ENCODE results near the gene SCYGR6. TPM values are rescaled to one million over a fixed set of nuclear protein-coding genes. Genes with fewer than 3 reads are reported as not detected.

The SCYGR6 gene
- total RNA-seq, 1 donor from 2014 or later = not detected

DNA sequence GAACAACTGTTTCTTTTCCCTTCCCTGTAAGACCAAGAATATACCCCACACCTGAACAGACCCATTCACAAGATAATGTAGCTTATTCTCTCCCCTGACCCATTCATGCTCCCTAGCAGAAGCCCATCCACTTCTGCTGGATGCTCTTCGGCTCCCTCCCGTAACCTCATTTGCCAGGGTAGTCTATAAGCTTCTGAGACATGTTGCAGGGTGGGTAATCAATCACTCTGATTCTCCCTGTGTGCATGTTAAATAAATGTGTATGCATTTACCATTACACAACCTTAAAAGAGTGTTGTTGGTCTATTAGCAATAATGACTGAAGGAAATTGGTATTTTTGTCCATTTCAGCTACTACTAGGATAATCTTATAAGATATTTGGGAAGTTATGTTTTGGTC lies 8.1 kb downstream of the SCYGR6 start:
- Histone ChIP-seq H3K4me1 (ENCODE audit: control insufficient read depth in 3 of 3, insufficient read depth in 3 of 3, low read length in 3 of 3) (no peaks in the 10 kb centered on the region), H3K27ac (ENCODE audit: low read depth, low read length) (no peak overlapping the region), H3K27me3 (ENCODE audit: control insufficient read depth in 3 of 3, insufficient read depth in 3 of 3, low read length in 3 of 3) (peaks cover 0 to 7% (median 4%) of the 10 kb centered on the region in 3 donors), H3K36me3 (ENCODE audit: control insufficient read depth in 3 of 3, insufficient read depth in 3 of 3, low read length in 3 of 3) (no peaks in the 10 kb centered on the region), H3K4me3 (ENCODE audit: low read length in 3 of 3) (no peak overlapping the region), H3K9me3 (ENCODE audit: control insufficient read depth in 3 of 3, low read length in 3 of 3) (no peaks in the 10 kb centered on the region), H3K9ac (ENCODE audit: low read depth in 1 of 3, low read length in 3 of 3) (no peak overlapping the region)

DNA sequence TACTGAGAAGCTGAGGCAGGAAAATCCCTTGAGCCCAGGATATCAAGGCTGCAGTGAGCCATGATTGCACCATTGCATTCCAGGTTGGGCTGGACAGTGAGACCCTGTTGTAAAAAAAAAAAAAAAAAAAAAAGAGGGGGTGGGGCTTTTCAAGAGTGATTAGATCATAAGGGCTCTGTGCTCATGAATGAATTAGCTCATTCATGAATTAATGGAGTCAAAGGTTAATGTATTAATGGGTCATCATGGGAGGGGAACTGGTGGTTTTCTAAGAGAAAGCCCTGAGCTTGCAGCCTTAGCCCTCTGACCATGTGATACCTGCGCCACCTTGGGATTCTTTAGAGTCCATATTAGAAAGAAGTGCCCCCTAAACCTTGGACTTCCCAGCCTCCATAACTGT lies 11.3 kb downstream of the SCYGR6 start:
- Histone ChIP-seq H3K36me3 (ENCODE audit: control insufficient read depth in 3 of 3, insufficient read depth in 3 of 3, low read length in 3 of 3) (no peaks in the 10 kb centered on the region), H3K27ac (ENCODE audit: low read depth, low read length) (no peak overlapping the region), H3K4me1 (ENCODE audit: control insufficient read depth in 3 of 3, insufficient read depth in 3 of 3, low read length in 3 of 3) (no peaks in the 10 kb centered on the region), H3K27me3 (ENCODE audit: control insufficient read depth in 3 of 3, insufficient read depth in 3 of 3, low read length in 3 of 3) (peaks cover 0 to 4% (median 3%) of the 10 kb centered on the region in 3 donors), H3K9ac (ENCODE audit: low read depth in 1 of 3, low read length in 3 of 3) (no peak overlapping the region), H3K4me3 (ENCODE audit: low read length in 3 of 3) (no peak overlapping the region), H3K9me3 (ENCODE audit: control insufficient read depth in 3 of 3, low read length in 3 of 3) (no peaks in the 10 kb centered on the region)

DNA sequence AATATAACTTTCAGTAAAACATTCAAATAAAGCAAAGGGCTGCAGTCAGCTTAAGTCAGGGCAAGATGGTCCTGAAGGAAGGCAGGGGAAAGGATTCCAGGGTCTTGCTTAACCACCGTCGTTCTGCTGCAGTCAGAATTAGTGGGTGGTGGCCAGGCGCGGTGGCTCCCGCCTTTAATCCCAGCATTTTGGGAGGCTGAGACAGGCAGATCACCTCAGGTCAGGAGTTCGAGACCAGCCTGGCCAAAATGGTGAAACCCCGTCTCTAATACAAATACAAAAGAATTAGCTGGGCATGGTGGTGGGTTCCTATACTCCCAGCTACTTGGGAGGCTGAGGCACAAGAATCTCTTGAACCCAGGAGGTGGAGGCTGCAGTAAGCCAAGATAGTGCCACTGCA lies 13.6 kb downstream of the SCYGR6 start:
- no peaks in the 10 kb centered on the region for H3K9me3 ChIP-seq (ENCODE audit: control insufficient read depth in 3 of 3, low read length in 3 of 3)
- H3K9ac ChIP-seq (ENCODE audit: low read depth in 1 of 3, low read length in 3 of 3) = no peak overlapping the region
- H3K36me3 ChIP-seq (ENCODE audit: control insufficient read depth in 3 of 3, insufficient read depth in 3 of 3, low read length in 3 of 3) = no peaks in the 10 kb centered on the region
- H3K27ac ChIP-seq (ENCODE audit: low read depth, low read length) = no peak overlapping the region
- H3K27me3 ChIP-seq (ENCODE audit: control insufficient read depth in 3 of 3, insufficient read depth in 3 of 3, low read length in 3 of 3) = no peaks in the 10 kb centered on the region
- H3K4me3 ChIP-seq (ENCODE audit: low read length in 3 of 3) = no peak overlapping the region
- no peaks in the 10 kb centered on the region for H3K4me1 ChIP-seq (ENCODE audit: control insufficient read depth in 3 of 3, insufficient read depth in 3 of 3, low read length in 3 of 3)

DNA sequence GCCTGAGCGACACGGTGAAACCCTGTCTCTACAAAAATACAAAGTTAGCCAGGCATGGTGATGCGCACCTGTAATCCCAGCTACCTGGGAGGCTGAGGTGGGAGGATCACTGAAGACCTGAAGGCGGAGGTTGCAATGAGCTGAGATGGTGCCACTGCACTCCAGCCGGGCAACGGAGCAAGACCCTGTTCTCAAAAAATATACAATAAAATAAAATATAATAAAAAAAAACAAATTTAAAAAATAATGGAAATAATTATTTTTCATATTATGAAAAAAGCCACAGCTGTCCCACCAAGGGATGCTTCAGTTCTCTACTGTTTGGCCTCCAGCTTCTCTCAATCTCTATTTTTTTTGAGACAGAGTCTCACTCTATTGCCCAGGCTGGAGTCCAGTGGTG lies 17.2 kb downstream of the SCYGR6 start:
- peaks cover 0 to 2% (median 0%) of the 10 kb centered on the region in 3 donors for H3K4me1 ChIP-seq (ENCODE audit: control insufficient read depth in 3 of 3, insufficient read depth in 3 of 3, low read length in 3 of 3)
- H3K27me3 ChIP-seq (ENCODE audit: control insufficient read depth in 3 of 3, insufficient read depth in 3 of 3, low read length in 3 of 3) = no peaks in the 10 kb centered on the region
- no peaks in the 10 kb centered on the region for H3K9me3 ChIP-seq (ENCODE audit: control insufficient read depth in 3 of 3, low read length in 3 of 3)
- no peaks in the 10 kb centered on the region for H3K36me3 ChIP-seq (ENCODE audit: control insufficient read depth in 3 of 3, insufficient read depth in 3 of 3, low read length in 3 of 3)
- H3K27ac ChIP-seq (ENCODE audit: low read depth, low read length) = no peak overlapping the region
- no peak overlapping the region for H3K4me3 ChIP-seq (ENCODE audit: low read length in 3 of 3)
- no peak overlapping the region for H3K9ac ChIP-seq (ENCODE audit: low read depth in 1 of 3, low read length in 3 of 3)

DNA sequence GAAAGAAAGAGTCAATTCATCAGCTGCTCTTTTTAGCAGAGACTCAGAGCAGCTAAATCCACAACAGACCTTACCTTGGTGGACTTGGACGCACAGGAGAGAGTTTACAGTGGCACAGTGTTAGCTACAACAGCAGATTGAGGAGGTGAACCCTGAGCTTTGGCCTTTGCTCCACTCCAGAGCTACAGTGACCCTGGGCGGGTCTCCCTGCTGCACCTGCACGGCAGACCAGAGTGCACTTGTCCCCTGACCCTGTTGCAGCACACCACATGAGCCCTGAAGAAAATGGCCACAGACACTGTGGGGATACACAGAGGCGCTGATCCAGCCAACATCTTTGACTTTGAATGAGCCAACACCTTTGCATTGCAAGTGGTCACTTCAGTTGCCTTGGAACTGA lies 17.7 kb downstream of the SCYGR6 start:
- Histone ChIP-seq H3K9me3 (ENCODE audit: control insufficient read depth in 3 of 3, low read length in 3 of 3) (peaks cover 0 to 3% (median 0%) of the 10 kb centered on the region in 3 donors), H3K27ac (ENCODE audit: low read depth, low read length) (no peak overlapping the region), H3K4me1 (ENCODE audit: control insufficient read depth in 3 of 3, insufficient read depth in 3 of 3, low read length in 3 of 3) (peaks cover 0 to 2% (median 0%) of the 10 kb centered on the region in 3 donors), H3K9ac (ENCODE audit: low read depth in 1 of 3, low read length in 3 of 3) (no peak overlapping the region), H3K36me3 (ENCODE audit: control insufficient read depth in 3 of 3, insufficient read depth in 3 of 3, low read length in 3 of 3) (no peaks in the 10 kb centered on the region), H3K27me3 (ENCODE audit: control insufficient read depth in 3 of 3, insufficient read depth in 3 of 3, low read length in 3 of 3) (no peaks in the 10 kb centered on the region), H3K4me3 (ENCODE audit: low read length in 3 of 3) (no peak overlapping the region)

DNA sequence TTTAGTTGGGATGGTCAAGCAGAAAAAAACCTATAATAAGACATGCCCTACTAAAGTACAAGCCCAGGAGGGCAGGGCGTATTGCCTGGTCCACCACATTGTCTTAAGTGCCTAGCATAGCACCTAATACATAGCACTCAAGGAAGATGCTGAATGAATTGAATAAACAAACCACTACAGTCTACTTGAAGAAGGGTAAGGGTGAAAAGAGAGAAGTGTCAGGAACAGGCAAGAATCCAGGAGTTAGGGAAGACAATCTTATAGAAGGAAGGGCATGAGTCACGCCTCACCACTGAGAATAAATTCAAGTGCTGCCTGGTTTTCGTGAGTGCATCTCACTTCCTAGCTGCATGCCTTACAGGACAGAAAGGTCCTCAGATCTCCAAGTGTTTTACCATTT lies 20.6 kb downstream of the SCYGR6 start:
- Histone ChIP-seq H3K4me3 (ENCODE audit: low read length in 3 of 3) (no peak overlapping the region), H3K9me3 (ENCODE audit: control insufficient read depth in 3 of 3, low read length in 3 of 3) (peaks cover 0 to 3% (median 0%) of the 10 kb centered on the region in 3 donors), H3K27me3 (ENCODE audit: control insufficient read depth in 3 of 3, insufficient read depth in 3 of 3, low read length in 3 of 3) (no peaks in the 10 kb centered on the region), H3K36me3 (ENCODE audit: control insufficient read depth in 3 of 3, insufficient read depth in 3 of 3, low read length in 3 of 3) (no peaks in the 10 kb centered on the region), H3K9ac (ENCODE audit: low read depth in 1 of 3, low read length in 3 of 3) (no peak overlapping the region), H3K4me1 (ENCODE audit: control insufficient read depth in 3 of 3, insufficient read depth in 3 of 3, low read length in 3 of 3) (peaks cover 0 to 2% (median 0%) of the 10 kb centered on the region in 3 donors), H3K27ac (ENCODE audit: low read depth, low read length) (no peak overlapping the region)

DNA sequence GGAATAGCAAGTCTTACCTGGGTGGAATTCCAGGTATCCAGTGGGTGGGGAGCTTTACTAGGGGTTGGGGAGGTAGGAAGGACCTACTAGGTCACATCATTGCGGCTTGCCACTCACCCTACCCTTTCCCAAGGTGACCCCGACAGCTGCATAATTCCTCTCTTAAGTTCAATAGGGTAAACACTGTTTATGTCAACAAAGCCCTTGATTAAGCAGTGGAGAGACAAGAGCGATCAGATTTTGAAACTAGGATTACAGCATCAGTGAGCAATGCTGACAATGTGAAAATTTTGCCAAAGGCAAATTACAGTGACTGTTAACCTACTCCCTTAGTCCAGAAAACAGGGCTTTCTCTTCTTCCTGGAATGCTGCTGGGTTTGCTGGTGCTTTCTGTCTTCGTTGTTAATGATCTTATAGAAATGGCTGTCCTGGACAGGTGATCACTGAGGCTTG lies 21.3 kb downstream of the SCYGR6 start:
- H3K4me3 ChIP-seq (ENCODE audit: low read length in 3 of 3) = no peak overlapping the region
- no peaks in the 10 kb centered on the region for H3K27me3 ChIP-seq (ENCODE audit: control insufficient read depth in 3 of 3, insufficient read depth in 3 of 3, low read length in 3 of 3)
- peaks cover 0 to 3% (median 0%) of the 10 kb centered on the region in 3 donors for H3K9me3 ChIP-seq (ENCODE audit: control insufficient read depth in 3 of 3, low read length in 3 of 3)
- no peaks in the 10 kb centered on the region for H3K36me3 ChIP-seq (ENCODE audit: control insufficient read depth in 3 of 3, insufficient read depth in 3 of 3, low read length in 3 of 3)
- peaks cover 0 to 2% (median 0%) of the 10 kb centered on the region in 3 donors for H3K4me1 ChIP-seq (ENCODE audit: control insufficient read depth in 3 of 3, insufficient read depth in 3 of 3, low read length in 3 of 3)
- no peak overlapping the region for H3K27ac ChIP-seq (ENCODE audit: low read depth, low read length)
- H3K9ac ChIP-seq (ENCODE audit: low read depth in 1 of 3, low read length in 3 of 3) = no peak overlapping the region

DNA sequence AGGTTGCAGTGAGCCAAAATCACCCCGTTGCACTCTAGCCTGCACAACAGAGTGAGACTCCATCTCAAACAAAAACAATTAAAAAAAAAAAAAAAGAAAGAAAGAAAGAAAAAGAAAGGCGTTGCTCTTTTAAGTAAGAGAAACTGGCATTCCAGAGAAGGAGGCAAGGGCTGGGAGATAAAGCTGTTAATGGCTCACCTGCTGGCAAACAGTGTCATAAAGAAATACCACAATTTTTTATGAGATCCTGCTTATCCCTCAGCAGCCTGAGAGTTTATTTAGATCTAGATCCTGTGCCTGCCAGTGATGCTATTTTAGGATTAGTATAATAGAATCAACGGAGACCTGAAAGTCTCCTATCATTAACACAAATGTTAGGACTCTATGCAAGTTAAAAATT lies 23.0 kb downstream of the SCYGR6 start:
- Histone ChIP-seq H3K9me3 (ENCODE audit: control insufficient read depth in 3 of 3, low read length in 3 of 3) (peaks cover 0 to 3% (median 0%) of the 10 kb centered on the region in 3 donors), H3K9ac (ENCODE audit: low read depth in 1 of 3, low read length in 3 of 3) (no peak overlapping the region), H3K27ac (ENCODE audit: low read depth, low read length) (no peak overlapping the region), H3K4me3 (ENCODE audit: low read length in 3 of 3) (no peak overlapping the region), H3K27me3 (ENCODE audit: control insufficient read depth in 3 of 3, insufficient read depth in 3 of 3, low read length in 3 of 3) (no peaks in the 10 kb centered on the region), H3K36me3 (ENCODE audit: control insufficient read depth in 3 of 3, insufficient read depth in 3 of 3, low read length in 3 of 3) (no peaks in the 10 kb centered on the region), H3K4me1 (ENCODE audit: control insufficient read depth in 3 of 3, insufficient read depth in 3 of 3, low read length in 3 of 3) (peaks cover 0 to 2% (median 0%) of the 10 kb centered on the region in 3 donors)

DNA sequence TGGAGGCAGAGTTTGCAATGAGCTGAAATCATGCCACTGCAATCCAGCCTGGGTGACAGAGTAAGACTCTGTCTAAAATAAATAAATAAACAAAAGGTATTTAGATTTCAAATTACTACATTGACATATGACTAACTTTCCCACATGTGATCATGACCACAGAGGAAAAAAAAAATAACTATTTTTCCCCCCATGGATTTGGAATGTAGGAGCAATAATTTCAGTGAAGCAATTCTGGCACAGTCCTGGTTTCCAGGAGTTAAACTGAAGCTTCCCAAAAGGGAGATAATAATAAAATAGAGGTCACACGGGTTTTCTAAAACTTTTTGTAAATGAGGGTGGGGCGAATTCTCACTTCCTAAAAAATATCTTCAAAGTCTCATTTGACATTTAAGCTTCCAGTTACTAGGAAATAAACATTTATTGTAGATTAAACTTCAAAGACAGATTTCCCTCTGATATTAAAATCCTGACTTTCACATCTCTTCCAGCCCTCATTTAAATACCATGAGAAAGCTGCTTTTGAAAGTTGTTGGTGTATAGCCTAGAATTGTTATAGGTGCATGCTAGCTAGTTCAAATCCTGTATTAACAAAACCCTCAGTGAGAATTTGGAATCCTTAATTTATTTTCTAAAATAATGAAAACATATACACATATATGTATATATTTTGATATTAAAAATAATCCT lies 27.4 kb downstream of the SCYGR6 start:
- peaks cover 0 to 2% (median 0%) of the 10 kb centered on the region in 3 donors for H3K9me3 ChIP-seq (ENCODE audit: control insufficient read depth in 3 of 3, low read length in 3 of 3)
- H3K36me3 ChIP-seq (ENCODE audit: control insufficient read depth in 3 of 3, insufficient read depth in 3 of 3, low read length in 3 of 3) = no peaks in the 10 kb centered on the region
- H3K9ac ChIP-seq (ENCODE audit: low read depth in 1 of 3, low read length in 3 of 3) = no peak overlapping the region
- no peaks in the 10 kb centered on the region for H3K4me1 ChIP-seq (ENCODE audit: control insufficient read depth in 3 of 3, insufficient read depth in 3 of 3, low read length in 3 of 3)
- H3K4me3 ChIP-seq (ENCODE audit: low read length in 3 of 3) = no peak overlapping the region
- no peak overlapping the region for H3K27ac ChIP-seq (ENCODE audit: low read depth, low read length)
- H3K27me3 ChIP-seq (ENCODE audit: control insufficient read depth in 3 of 3, insufficient read depth in 3 of 3, low read length in 3 of 3) = no peaks in the 10 kb centered on the region

DNA sequence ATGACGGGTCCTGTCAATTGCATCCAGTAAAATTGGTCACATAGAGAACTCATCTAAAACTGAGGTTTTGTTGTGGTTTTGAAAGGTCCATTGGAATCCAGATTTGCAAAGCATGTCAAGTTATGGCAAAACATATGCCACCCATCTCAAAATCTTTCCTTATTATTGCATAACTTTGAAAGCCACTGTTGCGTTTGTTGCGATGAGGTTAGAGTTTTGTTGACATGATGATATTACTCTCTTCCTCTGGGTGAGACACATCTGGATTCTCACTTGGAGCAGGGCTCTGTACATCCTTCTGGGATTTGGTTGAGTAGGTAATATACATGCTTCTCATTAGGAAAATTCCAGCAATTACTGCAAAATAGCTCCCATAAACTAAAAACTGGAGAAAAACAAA lies 37.4 kb downstream of the SCYGR6 start:
- H3K27me3 ChIP-seq (ENCODE audit: control insufficient read depth in 3 of 3, insufficient read depth in 3 of 3, low read length in 3 of 3) = no peaks in the 10 kb centered on the region
- no peaks in the 10 kb centered on the region for H3K36me3 ChIP-seq (ENCODE audit: control insufficient read depth in 3 of 3, insufficient read depth in 3 of 3, low read length in 3 of 3)
- H3K4me1 ChIP-seq (ENCODE audit: control insufficient read depth in 3 of 3, insufficient read depth in 3 of 3, low read length in 3 of 3) = no peaks in the 10 kb centered on the region
- no peak overlapping the region for H3K27ac ChIP-seq (ENCODE audit: low read depth, low read length)
- no peaks in the 10 kb centered on the region for H3K9me3 ChIP-seq (ENCODE audit: control insufficient read depth in 3 of 3, low read length in 3 of 3)
- no peak overlapping the region for H3K9ac ChIP-seq (ENCODE audit: low read depth in 1 of 3, low read length in 3 of 3)
- H3K4me3 ChIP-seq (ENCODE audit: low read length in 3 of 3) = no peak overlapping the region

All from skeletal muscle tissue (tissue), 4 donors.